Loucy (cell line): ENCODE data around the gene TEDC1.

Experiments used
- H2AFZ ChIP-seq: fragments of 200-600 bp; sonication (generic); 2 replicates; pipeline ENCODE4 v1.6.0; 2016; ENCODE audit warnings: antibody characterized with exemption, mild to moderate bottlenecking, low read length, moderate library complexity
- H3F3A ChIP-seq: fragments of 200-600 bp; 2 replicates; pipeline ENCODE4 v1.6.0; 2016; ENCODE audit warnings: antibody characterized with exemption, low read depth, mild to moderate bottlenecking
- H3K27me3 ChIP-seq: fragments of 200-600 bp; sonication (generic); 2 replicates; pipeline ENCODE4 v1.6.1; 2014; ENCODE audit warnings: low read length, mild to moderate bottlenecking; ENCODE audit not compliant: insufficient read depth, poor library complexity, severe bottlenecking
- H3K36me3 ChIP-seq: fragments of 200-600 bp; sonication (generic); 2 replicates; pipeline ENCODE4 v1.6.1; 2016; ENCODE audit warnings: low read length; ENCODE audit not compliant: insufficient read depth
- H3K4me1 ChIP-seq: fragments of 200-600 bp; sonication (generic); 2 replicates; pipeline ENCODE4 v1.5.1; 2014; ENCODE audit warnings: low read length, mild to moderate bottlenecking; ENCODE audit not compliant: insufficient read depth, poor library complexity, severe bottlenecking
- H3K4me2 ChIP-seq: fragments of 200-600 bp; sonication (generic); 2 replicates; pipeline ENCODE4 v1.6.0; 2014; ENCODE audit warnings: antibody characterized with exemption, low read length, low read depth, mild to moderate bottlenecking; ENCODE audit not compliant: poor library complexity, severe bottlenecking
- H3K4me3 ChIP-seq: fragments of 200-600 bp; sonication (generic); 2 replicates; pipeline ENCODE4 v1.5.1; 2014; ENCODE audit warnings: low read length, mild to moderate bottlenecking, mixed read lengths; ENCODE audit not compliant: poor library complexity, severe bottlenecking
- H3K79me2 ChIP-seq: fragments of 200-600 bp; sonication (generic); 2 replicates; pipeline ENCODE4 v1.6.1; 2014; ENCODE audit warnings: low read length; ENCODE audit not compliant: insufficient read depth
- H3K9ac ChIP-seq: fragments of 200-600 bp; sonication (generic); 2 replicates; pipeline ENCODE4 v1.6.0; 2014; ENCODE audit warnings: mild to moderate bottlenecking, low read depth, low read length, moderate library complexity; ENCODE audit not compliant: poor library complexity, severe bottlenecking
- H3K9me2 ChIP-seq: fragments of 200-600 bp; sonication (generic); replicated peaks from 2 replicates; pipeline ENCODE4 v1.6.1; 2016; ENCODE audit warnings: low read depth, low read length, mixed read lengths
- H3K9me3 ChIP-seq: fragments of 200-600 bp; sonication (generic); 2 replicates; pipeline ENCODE4 v1.6.1; 2014; ENCODE audit warnings: mild to moderate bottlenecking, antibody characterized with exemption, low read length, low read depth; ENCODE audit not compliant: insufficient read depth
- H4K20me1 ChIP-seq: fragments of 200-600 bp; sonication (generic); 2 replicates; pipeline ENCODE4 v1.6.0; 2014; ENCODE audit warnings: antibody characterized with exemption, low read length, mild to moderate bottlenecking; ENCODE audit not compliant: insufficient read depth, poor library complexity, severe bottlenecking
- EZH2phosphoT487 ChIP-seq: fragments of 200-600 bp; IDR thresholded peaks from 2 replicates; pipeline ENCODE4 v1.6.1; 2018; ENCODE audit warnings: antibody characterized with exemption, mild to moderate bottlenecking, moderate library complexity, borderline replicate concordance
- TF ChIP-seq, protein P1 (sequence below): fragments of 200-600 bp; sonication (generic); conservative IDR thresholded peaks from 2 replicates; pipeline ENCODE4 v1.5.1; 2014; ENCODE audit warnings: mild to moderate bottlenecking, antibody characterized with exemption, low read length

The TEDC1 gene

DNA sequence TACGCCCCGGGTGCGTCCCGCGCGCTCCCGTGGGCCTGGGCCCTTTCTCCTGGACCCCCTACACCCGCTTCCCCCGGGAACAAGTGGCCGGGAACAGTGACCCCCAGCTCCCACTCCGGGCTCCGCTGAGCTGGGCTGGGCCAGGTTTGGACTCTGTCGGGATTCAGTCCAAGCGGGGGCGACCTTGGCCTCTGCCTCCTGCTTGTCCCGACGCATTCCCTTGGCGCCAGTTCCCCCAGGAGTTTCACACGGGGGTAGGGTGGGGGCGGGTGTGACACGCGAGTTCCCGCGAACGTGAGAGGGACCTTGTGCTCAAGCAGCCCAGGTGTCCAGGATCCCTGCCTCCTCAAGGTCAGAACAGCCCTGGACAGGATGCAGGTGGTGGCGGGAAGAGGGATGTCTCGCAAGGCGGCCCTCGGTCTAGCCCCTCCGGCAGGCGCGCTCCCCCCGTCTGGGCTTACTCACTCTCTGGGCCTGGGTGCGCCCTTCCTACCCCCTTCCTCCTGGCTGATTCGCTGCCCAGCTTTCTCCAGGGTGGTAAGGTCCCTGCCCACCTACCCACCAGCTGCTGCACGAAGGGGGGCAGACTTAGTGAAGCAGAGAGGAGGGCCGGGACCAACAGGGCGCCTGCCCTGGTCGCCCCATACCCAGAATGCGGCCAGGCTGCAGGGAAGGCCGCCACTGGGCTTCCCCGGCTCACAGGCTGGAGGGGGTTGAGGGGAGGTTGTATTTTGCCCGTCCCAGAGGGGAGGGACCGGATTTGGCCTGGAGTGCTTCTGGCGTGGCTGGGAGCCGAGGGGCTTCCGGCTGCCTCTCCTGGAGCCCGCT lies 15.6 kb upstream of the TEDC1 start:
- H3K4me1 ChIP-seq: peaks cover 6% of the 10 kb centered on the region
- TF ChIP-seq, protein P1, sequence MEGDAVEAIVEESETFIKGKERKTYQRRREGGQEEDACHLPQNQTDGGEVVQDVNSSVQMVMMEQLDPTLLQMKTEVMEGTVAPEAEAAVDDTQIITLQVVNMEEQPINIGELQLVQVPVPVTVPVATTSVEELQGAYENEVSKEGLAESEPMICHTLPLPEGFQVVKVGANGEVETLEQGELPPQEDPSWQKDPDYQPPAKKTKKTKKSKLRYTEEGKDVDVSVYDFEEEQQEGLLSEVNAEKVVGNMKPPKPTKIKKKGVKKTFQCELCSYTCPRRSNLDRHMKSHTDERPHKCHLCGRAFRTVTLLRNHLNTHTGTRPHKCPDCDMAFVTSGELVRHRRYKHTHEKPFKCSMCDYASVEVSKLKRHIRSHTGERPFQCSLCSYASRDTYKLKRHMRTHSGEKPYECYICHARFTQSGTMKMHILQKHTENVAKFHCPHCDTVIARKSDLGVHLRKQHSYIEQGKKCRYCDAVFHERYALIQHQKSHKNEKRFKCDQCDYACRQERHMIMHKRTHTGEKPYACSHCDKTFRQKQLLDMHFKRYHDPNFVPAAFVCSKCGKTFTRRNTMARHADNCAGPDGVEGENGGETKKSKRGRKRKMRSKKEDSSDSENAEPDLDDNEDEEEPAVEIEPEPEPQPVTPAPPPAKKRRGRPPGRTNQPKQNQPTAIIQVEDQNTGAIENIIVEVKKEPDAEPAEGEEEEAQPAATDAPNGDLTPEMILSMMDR: no peak
- TF ChIP-seq EZH2phosphoT487: no peak
- H3K9me3 ChIP-seq: no peaks in the 10 kb centered on the region
- no peak overlapping the region for H3K4me3 ChIP-seq
- no peak overlapping the region for H2AFZ ChIP-seq
- no peak overlapping the region for H3K9ac ChIP-seq
- H3F3A ChIP-seq: no peaks in the 10 kb centered on the region
- H4K20me1 ChIP-seq: no peaks in the 10 kb centered on the region
- H3K79me2 ChIP-seq: no peaks in the 10 kb centered on the region
- no peaks in the 10 kb centered on the region for H3K27me3 ChIP-seq
- H3K9me2 ChIP-seq: no peaks in the 10 kb centered on the region
- H3K36me3 ChIP-seq: no peaks in the 10 kb centered on the region
- no peak overlapping the region for H3K4me2 ChIP-seq

DNA sequence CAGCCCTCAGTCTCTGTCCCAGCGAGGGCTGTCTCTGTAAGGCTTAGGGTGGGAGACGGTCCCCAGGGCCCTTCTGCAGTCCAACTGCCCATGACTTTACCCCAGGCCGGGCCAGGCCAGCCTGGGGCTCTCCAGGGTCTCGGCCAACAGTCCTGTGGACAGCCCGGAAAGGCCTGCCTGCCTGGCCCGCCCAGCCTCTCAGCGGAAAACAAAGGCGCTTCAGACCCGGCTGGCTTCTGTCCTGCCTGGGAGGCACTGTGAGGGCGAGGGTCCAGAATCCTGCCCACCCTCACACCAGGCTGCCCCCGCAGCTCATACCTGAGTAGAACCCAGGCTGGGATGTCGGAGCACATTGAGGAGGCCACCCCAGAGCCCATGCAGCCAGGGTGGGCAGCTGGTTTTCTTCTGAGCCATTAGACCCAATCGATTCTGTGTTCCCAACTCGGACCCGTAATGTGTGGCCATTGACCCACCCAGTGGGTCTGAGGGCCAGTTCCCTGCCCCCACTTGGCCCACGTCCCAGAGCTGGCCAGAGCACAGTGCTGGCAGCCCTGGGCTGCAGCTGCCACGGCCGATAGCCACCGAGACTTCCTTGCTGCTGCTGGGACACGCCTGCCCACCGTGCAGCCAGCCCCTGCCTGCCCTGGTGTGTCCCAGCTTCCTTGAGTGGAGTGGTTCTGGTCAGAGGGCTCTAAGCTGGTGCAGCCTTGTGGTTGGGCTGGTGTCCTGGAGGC lies 14.8 kb upstream of the TEDC1 start:
- no peaks in the 10 kb centered on the region for H4K20me1 ChIP-seq
- no peak for TF ChIP-seq EZH2phosphoT487
- TF ChIP-seq, protein P1: no peak
- no peaks in the 10 kb centered on the region for H3K36me3 ChIP-seq
- no peak overlapping the region for H3K9ac ChIP-seq
- no peaks in the 10 kb centered on the region for H3K27me3 ChIP-seq
- H2AFZ ChIP-seq: no peak overlapping the region
- H3K9me3 ChIP-seq: no peaks in the 10 kb centered on the region
- no peak overlapping the region for H3K4me2 ChIP-seq
- H3K79me2 ChIP-seq: no peaks in the 10 kb centered on the region
- H3K4me3 ChIP-seq: no peak overlapping the region
- peaks cover 13% of the 10 kb centered on the region for H3K4me1 ChIP-seq
- H3F3A ChIP-seq: no peaks in the 10 kb centered on the region
- H3K9me2 ChIP-seq: no peaks in the 10 kb centered on the region

DNA sequence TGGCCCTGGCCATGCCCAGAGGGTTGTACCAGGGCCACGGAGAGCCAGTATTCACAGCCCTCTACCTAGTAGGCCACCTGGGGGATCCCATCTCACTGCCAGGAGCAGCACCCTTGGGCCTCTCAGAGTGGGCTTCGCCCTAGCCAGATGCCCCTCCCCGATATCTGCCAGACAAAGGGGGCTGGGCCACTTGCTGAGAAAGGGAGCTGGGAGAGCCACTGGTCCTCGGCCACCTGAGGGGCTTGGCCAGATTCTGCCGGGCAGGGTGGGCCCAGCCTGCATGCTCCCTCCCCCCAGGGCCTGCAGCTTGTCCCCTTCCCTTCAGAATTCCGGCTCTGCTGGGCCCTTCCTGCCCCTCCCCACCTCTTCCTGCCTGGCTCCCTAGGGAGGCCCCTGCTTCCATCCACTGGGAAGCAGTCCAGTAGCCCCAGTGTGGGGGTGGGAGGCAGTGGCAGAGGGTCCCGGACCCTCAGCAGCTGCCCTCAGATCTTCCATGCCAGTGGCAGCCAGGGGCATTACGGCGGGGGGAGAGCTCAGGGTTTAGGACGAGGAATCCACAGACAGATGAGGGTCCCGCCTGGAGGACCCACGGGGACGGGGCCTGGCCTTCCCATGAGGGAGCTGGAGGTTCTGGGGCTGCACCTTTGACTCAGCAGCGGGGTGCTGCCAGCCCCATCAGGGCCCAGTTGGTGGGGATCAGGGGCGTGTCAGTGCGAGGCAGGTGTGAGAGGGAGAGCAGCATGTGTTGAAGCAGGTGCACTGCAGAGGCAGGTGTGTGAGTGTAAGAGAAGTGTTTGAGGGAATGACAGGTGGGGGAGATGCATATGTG lies 14.0 kb upstream of the TEDC1 start:
- Histone ChIP-seq H3K27me3 (no peaks in the 10 kb centered on the region), H3K9ac (no peak overlapping the region), H3K4me1 (peaks cover 16% of the 10 kb centered on the region), H3K4me3 (no peak overlapping the region), H3K9me2 (no peaks in the 10 kb centered on the region), H2AFZ (no peak overlapping the region), H3K9me3 (no peaks in the 10 kb centered on the region), H3K79me2 (no peaks in the 10 kb centered on the region), H3K4me2 (no peak overlapping the region), H3F3A (no peaks in the 10 kb centered on the region), H4K20me1 (no peaks in the 10 kb centered on the region), H3K36me3 (no peaks in the 10 kb centered on the region)
- TF ChIP-seq, protein P1: no peak
- TF ChIP-seq EZH2phosphoT487: no peak
